ENCODE data around the gene JAK2.

JAK2 gene

GRCh38 chr9:4986783-4987182 is 1.7 kb downstream of the JAK2 start:
- H3K4me3 ChIP-seq (ENCODE audit: low read depth, low read length) = peak overlapping the region; percentile 75
- TF ChIP-seq CTCF (IDR thresholded peaks at IDR 0.05; ENCODE audit: borderline replicate concordance, insufficient read depth, low read depth, low read length) = no peak

- peak overlapping the region; percentile 41 for H3K4me3 ChIP-seq (ENCODE audit: low read depth, low read length)
- peak; percentile 64 for TF ChIP-seq CTCF (IDR thresholded peaks at IDR 0.05; ENCODE audit: borderline replicate concordance, insufficient read depth, low read depth, low read length)
Measured at GRCh38 chr9:4987961-4988421, 2.9 kb downstream of the JAK2 start.

GRCh38 chr9:4992872-4993271 is 7.8 kb downstream of the JAK2 start:
- TF ChIP-seq CTCF (IDR thresholded peaks at IDR 0.05; ENCODE audit: borderline replicate concordance, insufficient read depth, low read depth, low read length) = no peak
- no peak overlapping the region for H3K4me3 ChIP-seq (ENCODE audit: low read depth, low read length)

GRCh38 chr9:4994166-4994890 is 9.3 kb downstream of the JAK2 start:
- no peak overlapping the region for H3K4me3 ChIP-seq (ENCODE audit: low read depth, low read length)
- TF ChIP-seq CTCF (IDR thresholded peaks at IDR 0.05; ENCODE audit: borderline replicate concordance, insufficient read depth, low read depth, low read length) = no peak

GRCh38 chr9:4997196-4997595 is 12.1 kb downstream of the JAK2 start:
- TF ChIP-seq CTCF (IDR thresholded peaks at IDR 0.05; ENCODE audit: borderline replicate concordance, insufficient read depth, low read depth, low read length) = no peak
- no peak overlapping the region for H3K4me3 ChIP-seq (ENCODE audit: low read depth, low read length)

- H3K4me3 ChIP-seq (ENCODE audit: low read depth, low read length) = no peak overlapping the region
- no peak for TF ChIP-seq CTCF (IDR thresholded peaks at IDR 0.05; ENCODE audit: borderline replicate concordance, insufficient read depth, low read depth, low read length)
Measured at GRCh38 chr9:4997631-4998030, 12.6 kb downstream of the JAK2 start.

- no peak overlapping the region for H3K4me3 ChIP-seq (ENCODE audit: low read depth, low read length)
- no peak for TF ChIP-seq CTCF (IDR thresholded peaks at IDR 0.05; ENCODE audit: borderline replicate concordance, insufficient read depth, low read depth, low read length)
Measured at GRCh38 chr9:5002811-5003210, 17.7 kb downstream of the JAK2 start.

Measured in GM12875 (cell line).